GM18861 (cell line): ENCODE results near the gene GET4.

ENCODE experiments used
- ATAC-seq: cut with Tn5 transposase; IDR thresholded peaks from one replicate; pipeline ENCODE4 v1.9.1; 2021; ENCODE audit not compliant: unreplicated experiment

The GET4 gene

DNA sequence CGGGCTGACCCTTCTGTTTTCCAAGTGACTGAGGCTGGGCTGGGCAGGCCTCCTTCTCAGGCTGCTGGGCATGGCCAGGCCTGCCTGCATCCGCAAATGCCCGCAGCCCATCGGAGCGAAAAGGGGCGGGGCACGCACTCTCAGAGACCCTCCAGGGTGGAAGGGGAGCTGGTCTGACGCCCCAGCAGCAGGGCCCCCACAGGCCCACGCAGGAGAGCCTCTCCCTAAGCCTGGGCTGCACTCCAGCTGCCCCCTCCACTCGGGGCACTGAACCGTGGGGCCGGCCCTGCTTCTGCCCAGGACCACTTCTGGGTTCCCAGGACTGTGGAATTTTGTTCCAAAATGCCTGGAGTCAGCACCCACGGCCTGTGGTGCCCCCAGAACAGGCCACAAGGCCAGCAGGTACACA is 68.8 kb downstream of the GET4 start:
- no peak for ATAC-seq

DNA sequence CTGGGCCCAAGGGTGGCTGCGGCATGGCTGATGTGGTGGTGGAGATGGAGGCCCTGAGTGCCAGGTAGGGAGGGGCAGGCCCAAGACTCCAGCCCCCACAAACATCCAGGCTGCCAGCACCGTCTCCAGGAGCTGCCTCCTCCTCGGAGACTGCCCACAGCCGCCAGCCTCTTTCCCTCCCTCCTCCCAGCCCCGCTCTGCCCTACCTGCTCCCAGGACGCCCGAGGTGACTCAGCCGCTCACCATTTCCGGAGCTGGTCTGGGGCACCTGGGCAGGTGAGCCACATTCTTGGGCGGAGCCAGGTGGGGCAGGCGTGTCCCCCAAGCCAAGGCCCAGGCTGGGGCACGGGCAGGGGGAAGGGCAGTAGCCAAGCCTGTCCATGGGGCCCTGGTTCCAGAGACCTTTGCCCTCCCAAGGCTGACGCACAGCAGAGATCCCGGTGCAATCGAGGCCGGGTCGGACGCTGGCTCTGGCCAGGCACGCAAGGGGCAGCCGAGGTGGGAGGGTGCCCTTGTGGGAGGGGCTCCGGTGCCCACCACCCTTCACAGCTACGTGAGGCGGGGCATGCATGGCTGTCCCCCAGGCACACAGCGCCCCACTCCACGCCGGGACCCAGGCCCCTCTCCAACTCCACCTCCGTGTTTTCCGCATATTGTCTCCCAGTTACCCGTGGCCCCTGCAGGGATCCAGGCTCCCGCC is 69.4 kb downstream of the GET4 start:
- no peak for ATAC-seq
